ENCODE data around the gene SPRN. TPM values are rescaled to one million over a fixed set of nuclear protein-coding genes. Genes with fewer than 3 reads are reported as not detected.
A peak's percentile ranks its signal among the peaks of the same experiment; 100 is the strongest.
"Not testable (repeated sequence)": the region's sequence is repeated elsewhere in the genome, so short reads cannot be mapped to it uniquely, and the experiment has no call there.

The SPRN gene
- total RNA-seq, 2 donors from 2014 or later: 0.09 to 1.2 TPM

DNA sequence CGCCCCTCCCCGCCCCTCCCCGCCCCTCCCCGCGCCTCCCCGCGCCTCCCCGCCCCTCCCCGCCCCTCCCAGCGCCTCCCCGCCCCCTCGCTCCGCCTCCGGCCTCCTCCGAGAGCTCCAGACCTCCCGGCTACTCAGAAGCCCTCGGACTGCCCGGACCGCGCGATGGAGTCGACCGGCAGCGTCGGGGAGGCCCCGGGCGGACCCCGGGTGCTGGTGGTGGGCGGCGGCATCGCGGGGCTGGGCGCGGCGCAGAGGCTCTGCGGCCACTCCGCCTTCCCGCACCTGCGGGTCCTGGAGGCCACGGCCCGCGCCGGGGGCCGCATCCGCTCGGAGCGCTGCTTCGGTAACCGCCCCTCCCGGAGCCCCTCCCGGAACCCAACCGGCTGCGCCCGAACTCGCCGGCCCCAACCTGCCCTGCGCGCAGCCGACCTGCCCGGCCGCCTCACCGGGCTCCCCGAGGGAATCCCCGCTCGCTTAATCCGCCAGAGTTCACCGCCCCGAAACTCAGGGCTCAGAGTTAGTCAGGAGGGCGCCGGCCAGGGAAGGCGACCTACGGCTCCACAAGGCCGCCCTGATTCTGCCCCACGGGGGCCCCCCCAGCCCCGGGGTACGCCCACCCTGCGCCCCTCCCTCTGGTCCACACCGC, 45.1 kb downstream of the SPRN start, which contains the start of gene PAOX:
TSS of gene PAOX (plus strand) at position 111 of the 649 bp plus-strand sequence. CDS start at position 166, 55 bp downstream.
- peak; percentile 34 for TF ChIP-seq POLR2A (IDR thresholded peaks at IDR 0.05)
- TF ChIP-seq, protein P1, sequence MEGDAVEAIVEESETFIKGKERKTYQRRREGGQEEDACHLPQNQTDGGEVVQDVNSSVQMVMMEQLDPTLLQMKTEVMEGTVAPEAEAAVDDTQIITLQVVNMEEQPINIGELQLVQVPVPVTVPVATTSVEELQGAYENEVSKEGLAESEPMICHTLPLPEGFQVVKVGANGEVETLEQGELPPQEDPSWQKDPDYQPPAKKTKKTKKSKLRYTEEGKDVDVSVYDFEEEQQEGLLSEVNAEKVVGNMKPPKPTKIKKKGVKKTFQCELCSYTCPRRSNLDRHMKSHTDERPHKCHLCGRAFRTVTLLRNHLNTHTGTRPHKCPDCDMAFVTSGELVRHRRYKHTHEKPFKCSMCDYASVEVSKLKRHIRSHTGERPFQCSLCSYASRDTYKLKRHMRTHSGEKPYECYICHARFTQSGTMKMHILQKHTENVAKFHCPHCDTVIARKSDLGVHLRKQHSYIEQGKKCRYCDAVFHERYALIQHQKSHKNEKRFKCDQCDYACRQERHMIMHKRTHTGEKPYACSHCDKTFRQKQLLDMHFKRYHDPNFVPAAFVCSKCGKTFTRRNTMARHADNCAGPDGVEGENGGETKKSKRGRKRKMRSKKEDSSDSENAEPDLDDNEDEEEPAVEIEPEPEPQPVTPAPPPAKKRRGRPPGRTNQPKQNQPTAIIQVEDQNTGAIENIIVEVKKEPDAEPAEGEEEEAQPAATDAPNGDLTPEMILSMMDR (IDR thresholded peaks at IDR 0.05): no peak
- peaks cover 3% of the 10 kb centered on the region for H3K4me1 ChIP-seq (replicated peaks)
- 3% methylated on average over 37 of the region's 78 CpGs for WGBS
- DNase-seq (ENCODE audit: low spot score): peak; percentile 66
- no peaks in the 10 kb centered on the region for H3K9me3 ChIP-seq
- peak within 1 kb of the TSS; percentile 75 to 85 for H3K4me3 ChIP-seq
- H3K27ac ChIP-seq: peak within 1 kb of the TSS; percentile 80
- intact Hi-C loops (cut with DNase I): no loop called here
- no peaks in the 10 kb centered on the region for H3K36me3 ChIP-seq
- no peaks in the 10 kb centered on the region for H3K27me3 ChIP-seq (replicated peaks; ENCODE audit: insufficient read depth)

DNA sequence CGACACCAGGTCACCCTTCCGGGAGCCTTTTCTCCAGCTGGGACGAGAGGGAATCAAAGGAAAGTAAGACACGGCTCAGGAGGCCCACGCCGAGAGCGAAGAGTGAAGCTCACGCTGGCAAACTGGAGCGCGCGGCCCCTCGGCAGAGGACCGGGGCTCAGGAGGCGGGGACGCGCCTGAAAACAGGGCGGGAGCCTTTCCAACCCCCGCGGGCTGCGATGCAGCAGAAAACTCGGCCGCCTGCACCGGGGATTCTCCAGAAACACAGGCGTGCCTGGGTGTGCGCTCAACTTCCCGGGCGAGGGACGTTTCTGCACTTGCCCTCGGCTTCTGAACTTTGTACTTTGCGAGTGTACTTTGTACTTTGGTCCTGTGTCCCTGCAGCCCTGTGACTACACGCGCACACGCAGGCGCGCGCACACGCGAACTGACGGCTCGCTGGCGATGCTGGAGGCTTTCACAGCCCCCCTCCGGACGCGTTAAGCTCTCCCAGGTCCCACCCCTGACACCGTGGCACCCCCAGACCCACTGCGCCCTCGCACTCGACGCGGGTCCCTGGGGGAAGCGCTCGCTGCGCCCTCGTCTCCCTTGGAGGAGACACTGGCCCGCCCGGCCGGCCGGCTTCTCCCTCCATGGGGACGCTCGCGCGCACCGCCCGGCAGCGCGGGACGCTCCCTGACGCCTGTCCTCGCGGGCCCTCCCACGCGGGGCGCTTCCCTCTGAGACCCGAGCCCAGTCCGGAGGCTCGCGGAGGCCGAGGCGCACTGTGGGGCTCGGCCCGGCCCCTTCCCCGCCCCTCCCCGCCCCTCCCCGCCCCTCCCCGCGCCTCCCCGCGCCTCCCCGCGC, 46.0 kb downstream of the SPRN start:
- peak overlapping the region; percentile 75 to 85 for H3K4me3 ChIP-seq
- no peaks in the 10 kb centered on the region for H3K27me3 ChIP-seq (replicated peaks; ENCODE audit: insufficient read depth)
- H3K9me3 ChIP-seq: no peaks in the 10 kb centered on the region
- TF ChIP-seq, protein P1 (IDR thresholded peaks at IDR 0.05): no peak
- TF ChIP-seq POLR2A (IDR thresholded peaks at IDR 0.05): peak; percentile 33
- TF ChIP-seq POLR2AphosphoS5 (IDR thresholded peaks at IDR 0.05): no peak
- peak; percentile 44 for DNase-seq (ENCODE audit: low spot score)
- H3K4me1 ChIP-seq (replicated peaks): peaks cover 4% of the 10 kb centered on the region
- WGBS: 1% methylated on average over 64 of the region's 90 CpGs
- no peaks in the 10 kb centered on the region for H3K36me3 ChIP-seq
- intact Hi-C loops (cut with DNase I): no loop called here
- H3K27ac ChIP-seq: peak overlapping the region; percentile 80

GRCh38 chr10:133377818-133378250, 46.6 kb downstream of the SPRN start:
- TF ChIP-seq POLR2AphosphoS5 (IDR thresholded peaks at IDR 0.05) (no peak), POLR2A (IDR thresholded peaks at IDR 0.05) (no peak)
- TF ChIP-seq, protein P1 (IDR thresholded peaks at IDR 0.05): no peak
- Histone ChIP-seq H3K4me1 (replicated peaks) (peaks cover 4% of the 10 kb centered on the region), H3K27ac (peak overlapping the region; percentile 80), H3K36me3 (no peaks in the 10 kb centered on the region), H3K4me3 (peak overlapping the region; percentile 75 to 85), H3K27me3 (replicated peaks; ENCODE audit: insufficient read depth) (no peaks in the 10 kb centered on the region), H3K9me3 (no peaks in the 10 kb centered on the region)
- WGBS: 19% methylated on average over 13 of the region's 20 CpGs
- no peak for DNase-seq (ENCODE audit: low spot score)
- intact Hi-C loops (cut with DNase I): no loop called here

GRCh38 chr10:133377025-133377817, 47.2 kb downstream of the SPRN start:
- WGBS: 85% methylated on average over 21 of the region's 30 CpGs
- intact Hi-C loops (cut with DNase I): no loop called here

GRCh38 chr10:133376183-133376582, 48.2 kb downstream of the SPRN start:
- WGBS: 96% methylated on average over 5 of the region's 5 CpGs
- intact Hi-C loops (cut with DNase I): not testable (repeated sequence)

More at GRCh38 chr10:133377025-133377817, 47.2 kb downstream of the SPRN start:
- TF ChIP-seq, protein P1 (IDR thresholded peaks at IDR 0.05): no peak
- TF ChIP-seq POLR2AphosphoS5 (IDR thresholded peaks at IDR 0.05) (no peak), POLR2A (IDR thresholded peaks at IDR 0.05) (no peak)
- no peaks in the 10 kb centered on the region for H3K27me3 ChIP-seq (replicated peaks; ENCODE audit: insufficient read depth)
- no peaks in the 10 kb centered on the region for H3K9me3 ChIP-seq
- peak overlapping the region; percentile 36 to 80 for H3K27ac ChIP-seq
- H3K4me3 ChIP-seq: no peak overlapping the region
- DNase-seq (ENCODE audit: low spot score): no peak
- H3K36me3 ChIP-seq: no peaks in the 10 kb centered on the region
- H3K4me1 ChIP-seq (replicated peaks): peaks cover 4% of the 10 kb centered on the region

More at GRCh38 chr10:133376183-133376582, 48.2 kb downstream of the SPRN start:
- H3K36me3 ChIP-seq; H3K4me1 ChIP-seq (replicated peaks); H3K27me3 ChIP-seq (replicated peaks; ENCODE audit: insufficient read depth); DNase-seq (ENCODE audit: low spot score); H3K4me3 ChIP-seq; H3K9me3 ChIP-seq: not testable (repeated sequence)
- H3K27ac ChIP-seq: peak overlapping the region in 1 of 2 donors; percentile 80
